HUES64 (cell line): Measurements from ENCODE around the gene LRRC39.

ENCODE experiments used
- H3K27ac ChIP-seq: 2 replicates; pipeline ENCODE4 v1.7.0; 2013; ENCODE audit warnings: low read depth, low read length, inconsistent platforms
- H3K27me3 ChIP-seq: 2 replicates; pipeline ENCODE4 v1.6.1; 2013; ENCODE audit warnings: mild to moderate bottlenecking, low read length; ENCODE audit not compliant: insufficient read depth
- H3K36me3 ChIP-seq: 2 replicates; pipeline ENCODE4 v1.6.1; 2013; ENCODE audit warnings: mild to moderate bottlenecking, low read length; ENCODE audit not compliant: insufficient read depth
- H3K4me1 ChIP-seq: 2 replicates; pipeline ENCODE4 v1.6.1; 2013; ENCODE audit warnings: mild to moderate bottlenecking, low read length, moderate library complexity; ENCODE audit not compliant: insufficient read depth
- H3K4me3 ChIP-seq: 2 replicates; pipeline ENCODE4 v1.5.1; 2013; ENCODE audit warnings: mild to moderate bottlenecking, low read length, moderate library complexity
- H3K9ac ChIP-seq: 2 replicates; pipeline ENCODE4 v1.6.1; 2013; ENCODE audit warnings: mild to moderate bottlenecking, low read depth, low read length
- H3K9me3 ChIP-seq: 2 replicates; pipeline ENCODE4 v1.6.1; 2013; ENCODE audit warnings: low read depth, low read length; ENCODE audit not compliant: insufficient read depth
- WGBS: fragments of 150-250, 120-280 bp; methylation state at CpG from one replicate; pipeline ENCODE4 v1.1.7; 2013; ENCODE audit warnings: missing lambda C conversion rate; 5-methylcytosine and 5-hydroxymethylcytosine counted together

The LRRC39 gene

GRCh38 chr1:100122177-100122576 is 55.9 kb downstream of the LRRC39 start:
- Histone ChIP-seq H3K9me3 (no peaks in the 10 kb centered on the region), H3K27ac (no peak overlapping the region), H3K4me3 (no peak overlapping the region), H3K27me3 (no peaks in the 10 kb centered on the region), H3K9ac (no peak overlapping the region), H3K4me1 (no peaks in the 10 kb centered on the region), H3K36me3 (peaks cover 57% of the 10 kb centered on the region)
- 100% methylated on average over 1 of the region's 1 CpG for WGBS

- Histone ChIP-seq H3K27ac (no peak overlapping the region), H3K4me1 (no peaks in the 10 kb centered on the region), H3K36me3 (peaks cover 57% of the 10 kb centered on the region), H3K4me3 (no peak overlapping the region), H3K27me3 (no peaks in the 10 kb centered on the region), H3K9ac (no peak overlapping the region), H3K9me3 (no peaks in the 10 kb centered on the region)
- 97% methylated on average over 4 of the region's 4 CpGs for WGBS
Measured at GRCh38 chr1:100115524-100115923, 62.5 kb downstream of the LRRC39 start.

GRCh38 chr1:100109554-100110066 is 68.4 kb downstream of the LRRC39 start:
- no peak overlapping the region for H3K4me3 ChIP-seq
- no peak overlapping the region for H3K27ac ChIP-seq
- no peak overlapping the region for H3K9ac ChIP-seq
- H3K4me1 ChIP-seq = no peaks in the 10 kb centered on the region
- peaks cover 63% of the 10 kb centered on the region for H3K36me3 ChIP-seq
- no peaks in the 10 kb centered on the region for H3K9me3 ChIP-seq
- H3K27me3 ChIP-seq = no peaks in the 10 kb centered on the region

- no peaks in the 10 kb centered on the region for H3K27me3 ChIP-seq
- H3K4me1 ChIP-seq = no peaks in the 10 kb centered on the region
- no peak overlapping the region for H3K4me3 ChIP-seq
- no peak overlapping the region for H3K27ac ChIP-seq
- H3K9ac ChIP-seq = no peak overlapping the region
- H3K9me3 ChIP-seq = no peaks in the 10 kb centered on the region
- H3K36me3 ChIP-seq = peaks cover 81% of the 10 kb centered on the region
- WGBS = 99% methylated on average over 4 of the region's 4 CpGs
Measured at GRCh38 chr1:100107696-100108095, 70.4 kb downstream of the LRRC39 start.

- no peak overlapping the region for H3K4me3 ChIP-seq
- peaks cover 96% of the 10 kb centered on the region for H3K36me3 ChIP-seq
- 97% methylated on average over 2 of the region's 2 CpGs for WGBS
Measured at GRCh38 chr1:100101564-100101963, 76.5 kb downstream of the LRRC39 start.

GRCh38 chr1:100100202-100100601 is 77.9 kb downstream of the LRRC39 start:
- Histone ChIP-seq H3K4me1 (no peaks in the 10 kb centered on the region), H3K9me3 (no peaks in the 10 kb centered on the region), H3K36me3 (peaks cover 89% of the 10 kb centered on the region), H3K27ac (no peak overlapping the region), H3K4me3 (no peak overlapping the region), H3K9ac (no peak overlapping the region), H3K27me3 (no peaks in the 10 kb centered on the region)
- WGBS = no CpG with 5 or more reads among the region's 1 CpG

More at GRCh38 chr1:100101564-100101963, 76.5 kb downstream of the LRRC39 start:
- H3K9me3 ChIP-seq = no peaks in the 10 kb centered on the region
- H3K4me1 ChIP-seq = no peaks in the 10 kb centered on the region
- H3K9ac ChIP-seq = no peak overlapping the region
- no peaks in the 10 kb centered on the region for H3K27me3 ChIP-seq
- H3K27ac ChIP-seq = no peak overlapping the region
